HG03025 (cell line): ENCODE data around the gene TTLL1.
"Not testable (repeated sequence)": the region's sequence is repeated elsewhere in the genome, so short reads cannot be mapped to it uniquely, and the experiment has no call there.

Experiments
- ATAC-seq: cut with Tn5 transposase; IDR thresholded peaks from one replicate; pipeline ENCODE4 v1.9.1; 2021; ENCODE audit warnings: mild to moderate bottlenecking, moderate library complexity; ENCODE audit not compliant: unreplicated experiment, low FRiP score

TTLL1 gene

GRCh38 chr22:43110927-43111623 is 21.9 kb upstream of the TTLL1 start:
- ATAC-seq = no peak

- ATAC-seq = no peak
These were observed 21.3 kb upstream of the TTLL1 start, which contains the start of gene BIK for GRCh38 chr22:43110444-43110926. BIK (plus strand) TSS chr22:43110750; CDS start chr22:43124023, 13,273 bp downstream.

GRCh38 chr22:43109921-43110443 is 20.8 kb upstream of the TTLL1 start:
- no peak for ATAC-seq

GRCh38 chr22:43109511-43109910 is 20.3 kb upstream of the TTLL1 start:
- no peak for ATAC-seq

GRCh38 chr22:43106302-43106701 is 17.1 kb upstream of the TTLL1 start:
- ATAC-seq = no peak

- ATAC-seq = not testable (repeated sequence)
These were observed 15.8 kb upstream of the TTLL1 start for GRCh38 chr22:43104950-43105349.

- not testable (repeated sequence) for ATAC-seq
These were observed 14.9 kb upstream of the TTLL1 start for GRCh38 chr22:43104056-43104625.

- no peak for ATAC-seq
These were observed 12.1 kb upstream of the TTLL1 start for GRCh38 chr22:43101306-43101705.

GRCh38 chr22:43100225-43100624 is 11.0 kb upstream of the TTLL1 start:
- ATAC-seq = no peak

GRCh38 chr22:43099095-43099494 is 9.9 kb upstream of the TTLL1 start:
- ATAC-seq = no peak

- ATAC-seq = no peak
These were observed 9.2 kb upstream of the TTLL1 start for GRCh38 chr22:43098356-43098755.

- ATAC-seq = no peak
These were observed 7.2 kb upstream of the TTLL1 start for GRCh38 chr22:43096420-43096819.

- ATAC-seq = no peak
These were observed 5.4 kb upstream of the TTLL1 start for GRCh38 chr22:43094551-43094950.

- no peak for ATAC-seq
These were observed 4.9 kb upstream of the TTLL1 start for GRCh38 chr22:43094085-43094484.

- no peak for ATAC-seq
These were observed 2.9 kb upstream of the TTLL1 start for GRCh38 chr22:43092085-43092484.

GRCh38 chr22:43090130-43090789 is 1.1 kb upstream of the TTLL1 start:
- no peak for ATAC-seq

GRCh38 chr22:43088627-43088983 is 586 bp downstream of the TTLL1 start:
- no peak for ATAC-seq

GRCh38 chr22:43085658-43086606 is 3.3 kb downstream of the TTLL1 start:
- ATAC-seq = no peak

GRCh38 chr22:43081968-43082367 is 7.2 kb downstream of the TTLL1 start:
- no peak for ATAC-seq

GRCh38 chr22:43080616-43081015 is 8.6 kb downstream of the TTLL1 start:
- ATAC-seq = no peak
